Esophagus squamous epithelium (tissue), 4 donors: Measurements from ENCODE around the gene REEP6.

Experiments used
- CTCF ChIP-seq, 6 experiments: fragments of 450-650 bp in 4 of 6; fragments of 200-600 bp in 2 of 6; sonication (generic) in 2 of 6; IDR thresholded peaks; one replicate each; pipeline ENCODE4 v1.5.1; 2016 to 2019; ENCODE audit warnings: antibody characterized with exemption in 6 of 6, mild to moderate bottlenecking in 4 of 6, moderate library complexity in 4 of 6
- POLR2A ChIP-seq, 4 donors: fragments of 450-650 bp; IDR thresholded peaks; one replicate each; pipeline ENCODE4 v1.6.1; 2017; ENCODE audit warnings: antibody characterized with exemption in 4 of 4, mild to moderate bottlenecking in 4 of 4, moderate library complexity in 3 of 4

GRCh38 chr19:1526979-1527649, 36.1 kb downstream of the REEP6 start:
- TF ChIP-seq CTCF (IDR thresholded peaks at IDR 0.05) = no peak
- TF ChIP-seq POLR2A (IDR thresholded peaks at IDR 0.05) = no peak
